Ramos (cell line): ENCODE data around the gene BSN.
"Not testable (repeated sequence)": the region's sequence is repeated elsewhere in the genome, so short reads cannot be mapped to it uniquely, and the experiment has no call there.

Experiments
- in situ Hi-C: fragments of 300-500 bp; cut with MboI; formaldehyde crosslinking; loops from one replicate; pipeline ENCODE4 v1.14.3; 2022; ENCODE audit warnings: low sequenced_read_pairs; ENCODE audit not compliant: unreplicated experiment

The BSN gene

GRCh38 chr3:49688338-49689045 is 134.2 kb downstream of the BSN start:
- in situ Hi-C loops = not testable (repeated sequence)

DNA sequence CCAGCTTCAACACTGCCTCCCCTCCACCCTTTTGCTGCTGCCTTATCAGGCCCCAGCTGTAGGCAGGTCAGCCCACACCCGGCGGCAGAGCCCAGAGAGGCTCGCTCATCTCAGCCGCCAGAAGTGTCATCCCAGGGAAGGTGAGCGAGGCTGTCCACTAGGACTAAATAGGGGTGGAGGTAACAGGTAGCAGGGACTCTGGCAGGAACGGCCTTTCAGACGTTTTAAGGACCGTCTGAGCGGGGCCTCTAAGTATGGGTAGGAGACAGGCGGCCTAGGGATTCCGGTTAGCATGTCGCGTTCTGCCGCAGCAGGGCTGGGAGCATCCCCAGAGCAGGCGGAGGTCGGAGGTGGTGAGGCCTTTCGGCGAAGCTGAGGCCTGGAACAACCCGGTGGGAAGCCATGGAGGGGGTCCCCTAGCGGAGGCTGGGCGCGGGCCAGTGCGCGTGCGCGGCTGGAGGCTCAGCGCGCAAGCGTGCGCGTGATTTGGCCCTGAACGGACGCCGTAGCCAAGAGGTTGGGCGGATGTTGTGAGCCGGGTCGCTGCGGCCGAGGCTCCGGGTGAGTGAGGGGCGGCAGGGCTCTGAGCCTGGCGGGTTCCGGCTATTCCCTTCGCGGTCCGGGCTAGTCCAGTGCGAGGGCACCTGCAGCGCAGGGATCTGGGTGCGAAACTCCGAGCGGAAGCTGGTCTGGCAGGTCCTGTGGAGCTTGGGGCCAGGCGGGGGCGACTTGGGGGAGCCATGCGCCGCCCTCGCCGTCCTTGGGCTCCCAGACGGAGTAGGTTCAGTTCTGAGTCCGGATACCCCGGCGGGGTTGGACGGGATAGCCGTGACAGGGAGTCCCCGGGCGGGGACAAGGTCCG is 135.0 kb downstream of the BSN start, which contains the start of the genes MST1 and RNF123:
Gene MST1, minus strand, starts transcription at position 429 of the 862 bp plus-strand sequence. CDS start 783 bp downstream, outside the sequence.
Gene RNF123, plus strand, starts transcription at position 512 of the 862 bp plus-strand sequence. CDS start 1,609 bp downstream, outside the sequence.
- in situ Hi-C loops = no loop called here

DNA sequence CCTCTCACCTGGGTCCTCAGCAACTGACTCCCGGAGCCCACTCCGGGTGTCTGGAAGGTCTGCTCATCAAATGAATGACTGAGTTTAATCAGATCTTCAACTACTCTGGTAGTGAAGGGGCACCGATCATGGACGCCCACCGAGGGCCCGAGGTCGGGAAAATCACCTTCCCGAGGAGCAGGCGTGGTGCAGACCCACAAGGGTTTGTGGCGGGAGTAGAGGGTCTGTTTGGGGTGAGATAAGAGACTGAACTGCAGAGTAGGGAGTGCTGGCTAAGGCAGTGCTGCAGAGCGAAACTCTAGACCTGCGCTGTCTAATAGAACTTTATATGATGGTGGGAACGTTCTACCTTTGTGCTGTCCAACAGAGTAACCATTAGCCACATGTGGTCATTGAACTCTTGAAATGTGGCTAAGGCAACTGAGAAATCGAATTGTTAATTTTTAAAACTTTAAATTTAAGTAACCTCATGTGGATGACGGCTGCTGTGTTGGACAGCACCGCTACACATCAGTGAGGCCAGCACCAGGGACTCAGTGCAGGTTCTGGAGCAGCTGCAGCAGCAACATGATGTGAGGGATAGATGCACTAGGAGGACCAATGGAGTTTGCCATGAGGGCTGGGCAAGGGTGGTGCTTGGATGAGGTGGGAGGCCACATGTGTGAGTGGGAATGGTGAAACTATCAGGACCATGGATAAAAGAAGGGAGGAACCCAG is 135.8 kb downstream of the BSN start:
- in situ Hi-C loops = not testable (repeated sequence)

DNA sequence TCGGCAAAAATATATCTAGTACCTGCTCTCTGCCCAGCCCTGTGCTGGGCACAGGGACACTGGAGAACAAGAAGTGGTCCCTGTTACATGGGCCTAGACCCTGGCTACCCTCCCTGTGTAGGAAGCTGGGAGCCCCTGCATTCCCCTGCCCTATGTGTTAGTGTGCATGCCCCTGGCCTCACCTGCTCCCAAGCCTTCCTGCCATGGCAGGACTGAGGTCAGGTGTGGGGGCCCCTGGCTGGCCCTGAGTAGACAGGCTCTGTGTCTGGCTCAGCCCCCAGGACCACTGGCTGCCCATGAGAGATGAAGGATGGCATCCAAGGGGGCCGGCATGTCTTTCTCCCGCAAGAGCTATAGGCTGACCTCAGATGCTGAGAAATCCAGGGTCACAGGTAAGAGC is 136.6 kb downstream of the BSN start:
- in situ Hi-C loops = not testable (repeated sequence)

DNA sequence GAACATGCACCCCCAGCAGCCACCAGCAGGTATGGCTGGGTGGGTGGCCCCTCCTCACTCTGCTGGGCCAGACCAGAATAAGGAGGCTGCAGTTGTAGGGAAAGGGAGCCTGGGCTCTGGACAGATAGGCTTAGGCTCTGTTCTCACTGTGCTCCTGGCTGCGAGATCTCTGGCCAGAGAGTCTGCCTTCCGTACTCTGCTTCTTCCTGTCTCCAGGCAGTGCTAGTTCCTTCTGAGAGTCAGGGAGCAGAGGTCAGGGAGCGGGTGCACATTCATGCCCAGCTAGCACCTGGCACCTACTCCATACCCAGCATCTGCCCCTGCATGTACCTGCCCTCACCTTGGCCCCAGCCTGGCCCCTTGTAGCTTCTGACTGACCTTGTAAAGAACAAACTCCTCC is 137.2 kb downstream of the BSN start:
- in situ Hi-C loops = not testable (repeated sequence)

- in situ Hi-C loops = not testable (repeated sequence)
These were observed 140.3 kb downstream of the BSN start for GRCh38 chr3:49694409-49695070.

- in situ Hi-C loops = not testable (repeated sequence)
These were observed 141.2 kb downstream of the BSN start for GRCh38 chr3:49695350-49696015.

DNA sequence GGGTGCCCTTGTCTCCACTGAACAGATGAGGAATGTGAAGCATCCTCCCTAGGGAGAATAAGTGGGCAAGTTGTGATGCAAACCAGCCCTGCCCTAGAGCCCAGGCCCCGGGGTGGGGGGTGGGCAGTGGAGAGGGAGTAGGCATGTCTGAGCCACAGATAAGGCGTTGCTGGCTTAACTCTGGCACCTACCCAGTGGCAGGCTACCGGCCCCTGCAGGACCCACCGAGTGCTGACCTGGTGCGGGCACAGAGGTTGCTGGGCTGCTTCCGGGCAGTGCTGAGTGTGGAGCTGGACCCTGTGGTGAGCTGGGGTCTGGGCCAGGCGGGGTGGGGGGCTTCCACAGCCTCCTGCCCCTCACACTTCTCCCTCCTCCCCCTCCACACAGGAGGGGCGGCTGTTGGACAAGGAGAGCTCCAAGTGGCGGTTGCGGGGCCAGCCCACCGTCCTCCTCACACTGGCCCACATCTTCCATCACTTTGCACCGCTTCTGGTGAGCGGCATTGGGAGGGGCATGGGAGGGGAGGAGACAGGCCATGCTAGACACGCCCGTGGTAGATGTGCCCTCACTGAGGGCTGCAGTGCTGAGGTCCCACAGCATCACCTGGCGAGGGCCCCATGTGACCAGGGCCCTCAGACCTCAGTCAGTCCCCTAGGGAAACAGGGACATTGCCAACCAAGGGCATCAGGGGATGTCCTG is 145.2 kb downstream of the BSN start:
- in situ Hi-C loops = no loop called here

- in situ Hi-C loops = no loop called here
These were observed 145.7 kb downstream of the BSN start for GRCh38 chr3:49700014-49700413.

DNA sequence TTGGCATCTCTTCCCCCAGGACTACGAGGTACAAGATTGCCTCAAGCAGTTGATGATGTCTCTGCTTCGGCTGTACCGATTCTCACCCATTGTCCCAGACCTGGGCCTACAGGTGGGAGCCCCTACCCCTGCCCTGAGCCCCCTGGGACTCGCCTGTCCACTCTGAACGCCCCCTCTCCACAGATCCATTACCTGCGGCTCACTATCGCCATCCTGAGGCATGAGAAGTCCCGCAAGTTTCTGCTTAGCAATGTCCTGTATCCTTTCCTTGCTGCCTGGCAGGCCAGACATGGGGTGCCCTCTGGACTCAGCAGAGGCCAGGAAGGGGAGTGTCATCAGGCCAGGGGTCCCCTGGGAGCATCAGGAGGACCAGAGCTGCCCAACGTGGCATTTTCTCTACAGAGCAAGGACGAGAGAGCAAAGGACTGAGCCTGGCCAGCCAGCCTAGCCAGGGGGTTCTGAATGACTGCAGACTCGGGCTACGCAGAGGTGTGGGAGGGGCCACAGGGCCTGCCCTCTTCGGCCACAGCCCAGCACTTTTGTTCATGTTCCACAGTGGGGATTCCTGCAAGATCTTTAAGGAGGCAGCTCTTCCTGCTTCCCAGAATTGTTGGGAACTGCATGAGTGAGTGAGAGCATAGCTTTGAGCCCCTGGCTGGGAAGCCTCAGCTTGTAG is 146.3 kb downstream of the BSN start:
- in situ Hi-C loops = no loop called here

GRCh38 chr3:49701388-49702077 is 147.3 kb downstream of the BSN start:
- in situ Hi-C loops = no loop called here

DNA sequence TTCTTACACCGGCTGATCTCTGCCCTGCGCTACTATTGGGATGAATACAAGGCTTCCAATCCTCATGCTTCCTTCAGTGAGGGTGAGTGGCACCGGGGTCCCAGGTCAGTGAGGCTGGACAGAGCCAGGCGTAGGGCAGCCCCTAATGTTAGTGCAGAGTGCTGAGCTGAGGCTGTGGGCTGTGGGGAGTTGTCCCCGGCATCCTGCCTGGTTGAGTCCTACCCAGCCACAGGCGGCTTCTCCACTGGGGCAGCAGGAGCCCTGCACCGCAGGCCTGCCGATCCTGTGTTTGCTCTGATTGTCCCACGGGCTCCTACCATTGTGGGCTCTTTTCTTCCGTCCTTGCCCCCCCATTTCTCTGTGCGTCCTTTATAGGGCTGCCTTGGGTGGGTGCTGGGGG is 148.4 kb downstream of the BSN start:
- in situ Hi-C loops = no loop called here

GRCh38 chr3:49703443-49703927 is 149.2 kb downstream of the BSN start:
- in situ Hi-C loops = no loop called here

DNA sequence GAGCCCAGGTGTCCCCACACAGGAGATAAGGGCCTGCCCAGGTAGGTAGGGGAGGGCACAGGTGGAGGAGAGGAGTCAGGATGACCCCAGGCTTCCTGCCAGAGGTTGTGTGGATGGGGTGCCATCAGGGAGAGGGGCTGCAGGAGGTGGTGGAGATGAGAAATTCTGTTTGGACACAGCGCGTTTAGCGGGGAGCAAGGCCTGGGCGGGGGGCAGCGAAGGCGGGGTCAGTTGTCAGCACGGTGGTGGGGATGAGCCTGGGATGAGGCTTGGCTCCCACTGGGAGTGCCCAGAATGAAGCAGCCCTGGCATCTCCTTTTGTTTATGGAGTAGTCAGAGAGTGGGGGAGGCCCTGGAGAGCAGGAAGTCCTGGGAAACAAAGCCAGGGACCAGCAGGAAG is 149.7 kb downstream of the BSN start:
- in situ Hi-C loops = no loop called here

DNA sequence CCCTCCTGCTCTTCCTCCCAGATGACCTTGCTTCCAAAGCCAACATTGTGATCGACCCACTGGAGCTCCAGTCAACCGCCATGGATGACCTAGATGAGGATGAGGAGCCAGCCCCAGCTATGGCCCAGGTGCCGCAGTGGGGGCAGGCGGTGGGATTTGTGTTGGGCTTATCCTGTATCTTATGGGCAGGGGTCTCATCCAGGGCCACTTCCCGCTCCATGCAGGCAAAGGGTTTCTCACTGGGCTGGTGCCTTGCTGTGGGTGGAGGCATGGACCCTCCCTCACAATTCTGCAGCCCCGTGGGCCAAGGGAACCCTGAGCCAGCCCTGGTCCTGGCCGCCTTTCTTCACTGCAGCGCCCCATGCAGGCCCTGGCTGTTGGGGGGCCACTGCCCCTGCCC is 150.4 kb downstream of the BSN start:
- in situ Hi-C loops = no loop called here

- in situ Hi-C loops = no loop called here
These were observed 151.2 kb downstream of the BSN start for GRCh38 chr3:49705390-49705960.

DNA sequence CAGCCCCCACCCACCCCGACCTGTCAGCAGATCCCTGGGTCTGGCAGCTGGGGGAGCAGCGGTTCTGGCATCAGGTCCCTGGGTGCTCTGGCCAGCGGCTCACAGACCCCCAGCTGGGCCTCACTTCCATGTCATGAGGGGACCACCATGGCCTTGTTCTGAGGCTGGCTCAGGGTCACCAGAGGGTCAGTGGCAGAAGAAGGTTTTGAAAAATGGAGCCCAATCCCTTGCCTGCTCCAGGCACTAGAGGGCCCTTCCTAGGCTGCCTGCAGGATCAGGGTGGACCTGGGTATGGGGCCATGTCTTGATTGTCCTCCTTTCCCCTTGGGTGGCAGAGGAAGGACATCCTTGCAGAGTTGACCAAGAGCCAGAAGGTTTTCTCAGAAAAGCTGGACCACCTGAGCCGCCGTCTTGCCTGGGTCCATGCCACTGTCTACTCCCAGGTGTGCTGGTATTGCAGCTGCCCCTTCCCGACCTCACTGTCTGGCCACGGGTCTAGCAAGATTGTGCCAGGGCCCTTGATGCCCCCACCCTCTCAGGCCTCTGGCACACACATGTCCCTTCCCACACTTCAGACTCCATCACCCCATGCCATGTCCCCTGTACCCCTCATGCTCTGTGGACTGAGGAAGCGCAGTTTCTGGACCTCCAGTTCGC is 152.3 kb downstream of the BSN start:
- in situ Hi-C loops = no loop called here
